Endothelial cell of umbilical vein (primary cell): ENCODE measurements around the gene MTIF3. TPM values are rescaled to one million over a fixed set of nuclear protein-coding genes. Genes with fewer than 3 reads are reported as not detected.

Experiments used
- BruUV-seq: library from RNA; stranded (reverse); fragments of 400-500 nt; replicated peaks from 2 replicates; lab custom pipeline; 2021; lab: Mats Ljungman, UMichigan
- CTCF ChIA-PET: fragments of 300-600, 350-600 bp; sonication (Branson Sonifier 250); formaldehyde crosslinking; loops from one replicate; lab custom pipeline; 2021; ENCODE audit warnings: antibody characterized with exemption, inconsistent platforms; lab: Charles Lee
- POLR2A ChIA-PET: fragments of 300-600, 350-600 bp; sonication (Branson Sonifier 250); formaldehyde crosslinking; loops from one replicate; lab custom pipeline; 2021; ENCODE audit warnings: antibody characterized with exemption, inconsistent platforms; lab: Charles Lee
- DNase-seq: peaks from one replicate; pipeline ENCODE4 v3.0.0-alpha.2; 2011; ENCODE audit warnings: low read depth, low spot score
- FAIRE-seq: peaks from 2 replicates; lab custom pipeline; 2011; peaks lifted over from hg19 to GRCh38; lab: Jason Lieb, UNC
- H2AFZ ChIP-seq: 2 replicates; pipeline ENCODE4 v1.6.0; 2012; ENCODE audit warnings: low read depth, low read length, control low read depth, inconsistent platforms
- H3K27ac ChIP-seq: 2 replicates; pipeline ENCODE4 v1.5.1; 2011; ENCODE audit warnings: low read depth, mild to moderate bottlenecking, control low read depth, low read length, moderate library complexity; ENCODE audit not compliant: insufficient read depth
- H3K27me3 ChIP-seq, 2 experiments: 2 replicates each; pipeline versions ENCODE4 v1.6.0 to v1.6.1; 2011; ENCODE audit warnings: low read length in 2 of 2, mixed read lengths in 1 of 2; ENCODE audit not compliant: control insufficient read depth in 2 of 2, insufficient read depth in 2 of 2
- H3K36me3 ChIP-seq, 2 experiments: 2 replicates in 1 of 2; 3 replicates in 1 of 2; pipeline ENCODE4 v1.5.1; 2011; ENCODE audit warnings: low read length in 2 of 2, mild to moderate bottlenecking in 1 of 2, moderate library complexity in 1 of 2; ENCODE audit not compliant: control insufficient read depth in 2 of 2, insufficient read depth in 2 of 2; ENCODE audit errors: extremely low read depth in 1 of 2
- H3K4me1 ChIP-seq: 3 replicates; pipeline ENCODE4 v1.5.1; 2011; ENCODE audit warnings: mild to moderate bottlenecking, low read length; ENCODE audit not compliant: control insufficient read depth, insufficient read depth; ENCODE audit errors: extremely low read depth
- H3K4me2 ChIP-seq: 2 replicates; pipeline ENCODE4 v1.6.1; 2011; ENCODE audit warnings: low read length, control low read depth, mixed read lengths; ENCODE audit not compliant: insufficient read depth
- H3K4me3 ChIP-seq, 3 experiments: fragments of 200-600 bp in 1 of 3; sonication (generic), shearing (Covaris generic) in 1 of 3; replicated peaks in 1 of 3; 2 replicates each; pipeline ENCODE4 v1.5.1; 2011 to 2016; ENCODE audit warnings: control low read depth in 3 of 3, low read length in 3 of 3, mild to moderate bottlenecking in 2 of 3, inconsistent platforms in 1 of 3, low read depth in 1 of 3, moderate library complexity in 1 of 3; ENCODE audit not compliant: insufficient read depth in 1 of 3
- H3K79me2 ChIP-seq: 2 replicates; pipeline ENCODE4 v1.6.0; 2012; ENCODE audit warnings: low read length, inconsistent platforms; ENCODE audit not compliant: control insufficient read depth, insufficient read depth
- H3K9ac ChIP-seq: replicated peaks from 2 replicates; pipeline ENCODE3; 2011; ENCODE audit warnings: low read length, control low read depth; ENCODE audit not compliant: insufficient read depth; ENCODE audit errors: extremely low read depth
- H3K9me1 ChIP-seq: replicated peaks from 3 replicates; pipeline ENCODE4 v1.6.0; 2011; ENCODE audit warnings: mild to moderate bottlenecking, low read length; ENCODE audit not compliant: control insufficient read depth, insufficient read depth; ENCODE audit errors: extremely low read depth
- H3K9me3 ChIP-seq: replicated peaks from 2 replicates; pipeline ENCODE4 v1.5.1; 2012; ENCODE audit warnings: low read length, inconsistent platforms; ENCODE audit not compliant: control insufficient read depth, insufficient read depth
- H4K20me1 ChIP-seq: replicated peaks from 2 replicates; pipeline ENCODE3; 2011; ENCODE audit warnings: mild to moderate bottlenecking, low read length; ENCODE audit not compliant: control insufficient read depth, insufficient read depth; ENCODE audit errors: extremely low read depth
- CTCF ChIP-seq, 2 donors: IDR thresholded peaks; 1 replicate in 1 of 2; 2 replicates in 1 of 2; pipeline ENCODE4 v1.5.1; 2011; ENCODE audit warnings: low read length in 2 of 2, mild to moderate bottlenecking in 2 of 2, moderate library complexity in 2 of 2, control low read depth in 1 of 2, inconsistent platforms in 1 of 2, low read depth in 1 of 2; ENCODE audit not compliant: insufficient read depth in 1 of 2; ENCODE audit errors: extremely low read depth in 1 of 2
- EZH2 ChIP-seq: IDR thresholded peaks from 2 replicates; pipeline ENCODE4 v1.6.1; 2012; ENCODE audit warnings: borderline replicate concordance, low read depth, mild to moderate bottlenecking, moderate library complexity, low read length, inconsistent platforms; ENCODE audit not compliant: severe bottlenecking
- FOS ChIP-seq: IDR thresholded peaks from 2 replicates; pipeline ENCODE4 v1.6.1; 2011; ENCODE audit warnings: mild to moderate bottlenecking, low read length, moderate library complexity, borderline replicate concordance; ENCODE audit not compliant: insufficient read depth
- GATA2 ChIP-seq: IDR thresholded peaks from 2 replicates; pipeline ENCODE4 v1.7.0; 2011; ENCODE audit warnings: low read depth, mild to moderate bottlenecking, moderate library complexity, mixed read lengths, low read length; ENCODE audit not compliant: insufficient read length, insufficient read depth
- JUN ChIP-seq: IDR thresholded peaks from 2 replicates; pipeline ENCODE4 v1.6.1; 2011; ENCODE audit warnings: borderline replicate concordance, low read depth; ENCODE audit not compliant: insufficient read length, insufficient read depth
- MAX ChIP-seq: IDR thresholded peaks from 2 replicates; pipeline ENCODE4 v1.6.1; 2011; ENCODE audit not compliant: insufficient read depth, insufficient read length
- MYC ChIP-seq: IDR thresholded peaks from one replicate; pipeline ENCODE4 v1.6.1; 2011; ENCODE audit warnings: mild to moderate bottlenecking, low read depth, low read length
- POLR2AphosphoS5 ChIP-seq: IDR thresholded peaks from 2 replicates; pipeline ENCODE4 v1.6.1; 2012; ENCODE audit warnings: low read depth, mild to moderate bottlenecking, control low read depth, low read length, moderate library complexity; ENCODE audit not compliant: insufficient read depth
- dilution Hi-C: fragments of 300-500 bp; cut with MboI; formaldehyde crosslinking; loops from one replicate; pipeline ENCODE4 v1.15.0; 2019; ENCODE audit warnings: low sequenced_read_pairs; ENCODE audit not compliant: extremely low pct_ligation_motif_present
- intact Hi-C: fragments of 100-400 bp; cut with micrococcal nuclease; formaldehyde crosslinking; loops from one replicate; pipeline ENCODE4 v1.10.0; 2022
- polyA plus RNA-seq, 4 experiments: library from polyadenylated mRNA; depleted of rRNA in 3 of 4; stranded (reverse) in 3 of 4; unstranded in 1 of 4; fragments of >200 nt; gene quantifications; 2 replicates each; pipeline versions ENCODE4 v1.2.1 to v1.2.3, GENCODE V29; 2011 to 2012; ENCODE audit warnings: missing spikeins in 1 of 4
- total RNA-seq: library from RNA; stranded (reverse); gene quantifications from 2 replicates; pipeline ENCODE4 v1.2.3, GENCODE V29; 2021

Gene MTIF3
- total and polyA plus RNA-seq, 2 donors (not counting 3 experiments of a cell fraction or from before 2014, with no cell fraction given): 23.5 to 37.5 TPM

- DNase-seq (no peak), FAIRE-seq (no peak)
- ChIA-PET POLR2A (no interaction called here), CTCF (no interaction called here)
- Histone ChIP-seq H3K9me1 (no peaks in the 10 kb centered on the region), H3K4me1 (no peaks in the 10 kb centered on the region), H3K9me3 (no peaks in the 10 kb centered on the region), H3K9ac (no peak overlapping the region), H2AFZ (no peak overlapping the region), H3K27ac (no peak overlapping the region), H4K20me1 (no peaks in the 10 kb centered on the region), H3K79me2 (no peaks in the 10 kb centered on the region), H3K36me3 (no peaks in the 10 kb centered on the region), H3K27me3 (peaks cover 0 to 3% of the 10 kb centered on the region in 2 experiments), H3K4me2 (no peak overlapping the region), H3K4me3 (no peak overlapping the region)
- TF ChIP-seq GATA2 (no peak), MAX (no peak), JUN (no peak), CTCF (IDR thresholded peaks at IDR 0.05; ENCODE audit: extremely low read depth in 1 of 2, insufficient read depth in 1 of 2, low read depth in 1 of 2, low read length in 2 of 2) (no peak), MYC (no peak), EZH2 (no peak), FOS (no peak), POLR2AphosphoS5 (no peak)
- dilution Hi-C loops: no loop called here
- intact Hi-C loops: no loop called here
- BruUV-seq: no TSS peak
Measured at GRCh38 chr13:27495551-27495950, 45.2 kb upstream of the MTIF3 start.
